GM12872 (cell line): ENCODE data around the gene PARP12.
A peak's percentile ranks its signal among the peaks of the same experiment; 100 is the strongest.

Source experiments
- TF ChIP-seq, protein P1 (sequence below): IDR thresholded peaks from 3 replicates; pipeline ENCODE4 v1.5.1; 2011; ENCODE audit warnings: low read depth, mild to moderate bottlenecking, low read length, moderate library complexity; ENCODE audit not compliant: insufficient read depth

Gene PARP12

DNA sequence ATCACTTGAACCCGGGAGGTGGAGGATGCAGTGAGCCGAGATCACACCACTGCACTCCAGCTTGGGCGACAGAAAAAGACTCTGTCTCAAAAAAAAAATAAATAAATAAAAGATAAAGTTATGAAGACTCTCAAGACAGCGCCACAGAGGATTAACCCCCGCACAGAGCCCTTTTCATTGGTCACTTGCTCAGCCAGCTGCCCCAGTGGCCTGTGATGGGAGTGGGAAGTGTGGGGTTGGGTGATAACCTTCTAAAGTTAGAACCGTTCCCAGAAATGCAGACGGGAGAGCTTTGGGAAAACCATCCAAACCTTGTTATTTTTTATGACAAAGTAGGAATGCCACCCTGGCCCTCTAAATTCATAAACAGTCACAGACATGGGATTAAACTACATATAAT, 57.4 kb downstream of the PARP12 start:
- TF ChIP-seq, protein P1, sequence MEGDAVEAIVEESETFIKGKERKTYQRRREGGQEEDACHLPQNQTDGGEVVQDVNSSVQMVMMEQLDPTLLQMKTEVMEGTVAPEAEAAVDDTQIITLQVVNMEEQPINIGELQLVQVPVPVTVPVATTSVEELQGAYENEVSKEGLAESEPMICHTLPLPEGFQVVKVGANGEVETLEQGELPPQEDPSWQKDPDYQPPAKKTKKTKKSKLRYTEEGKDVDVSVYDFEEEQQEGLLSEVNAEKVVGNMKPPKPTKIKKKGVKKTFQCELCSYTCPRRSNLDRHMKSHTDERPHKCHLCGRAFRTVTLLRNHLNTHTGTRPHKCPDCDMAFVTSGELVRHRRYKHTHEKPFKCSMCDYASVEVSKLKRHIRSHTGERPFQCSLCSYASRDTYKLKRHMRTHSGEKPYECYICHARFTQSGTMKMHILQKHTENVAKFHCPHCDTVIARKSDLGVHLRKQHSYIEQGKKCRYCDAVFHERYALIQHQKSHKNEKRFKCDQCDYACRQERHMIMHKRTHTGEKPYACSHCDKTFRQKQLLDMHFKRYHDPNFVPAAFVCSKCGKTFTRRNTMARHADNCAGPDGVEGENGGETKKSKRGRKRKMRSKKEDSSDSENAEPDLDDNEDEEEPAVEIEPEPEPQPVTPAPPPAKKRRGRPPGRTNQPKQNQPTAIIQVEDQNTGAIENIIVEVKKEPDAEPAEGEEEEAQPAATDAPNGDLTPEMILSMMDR = no peak

DNA sequence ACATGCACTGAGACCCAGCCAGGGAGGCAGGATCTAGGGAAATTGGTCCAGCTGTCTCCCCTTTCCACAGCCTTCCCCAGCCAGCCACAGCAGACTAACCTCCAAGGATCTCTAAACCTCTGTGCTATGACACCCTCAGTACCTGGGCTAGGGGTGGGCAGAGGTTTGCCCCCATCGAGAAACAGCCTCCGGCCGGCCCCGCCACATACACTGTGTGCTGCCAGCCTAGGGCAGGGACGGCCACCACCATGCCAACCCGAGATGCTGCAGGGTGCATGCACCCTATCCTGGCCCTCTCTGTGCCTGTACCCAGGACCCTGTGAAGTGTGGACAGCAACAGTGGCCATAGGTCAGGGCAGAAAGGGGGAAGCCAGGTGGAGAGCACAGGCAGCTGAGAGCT, 58.1 kb downstream of the PARP12 start:
- TF ChIP-seq, protein P1 = no peak

DNA sequence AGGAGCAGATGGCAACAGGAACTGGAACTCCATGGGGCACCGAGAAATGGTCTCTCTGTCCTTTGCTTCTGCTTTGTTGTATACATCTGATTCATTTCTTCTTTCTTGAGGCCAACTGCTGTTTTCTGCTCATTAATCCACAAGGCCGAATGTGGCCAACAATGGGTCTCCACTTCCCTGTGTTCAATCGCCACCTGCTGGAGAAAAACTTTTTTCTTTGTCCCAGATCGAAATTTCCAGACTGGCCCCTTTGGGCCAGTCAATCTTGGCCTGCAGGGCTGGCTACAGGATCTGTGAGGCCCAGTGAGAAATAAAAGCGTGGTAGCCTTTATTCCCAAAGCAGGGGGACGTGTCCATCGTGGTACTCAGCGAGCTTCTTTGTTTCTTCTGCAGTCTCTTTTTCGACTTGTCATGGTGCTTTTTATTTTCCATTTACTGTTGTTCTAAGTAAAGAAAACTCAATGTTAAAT, 58.8 kb downstream of the PARP12 start:
- TF ChIP-seq, protein P1 = peak; percentile 64

DNA sequence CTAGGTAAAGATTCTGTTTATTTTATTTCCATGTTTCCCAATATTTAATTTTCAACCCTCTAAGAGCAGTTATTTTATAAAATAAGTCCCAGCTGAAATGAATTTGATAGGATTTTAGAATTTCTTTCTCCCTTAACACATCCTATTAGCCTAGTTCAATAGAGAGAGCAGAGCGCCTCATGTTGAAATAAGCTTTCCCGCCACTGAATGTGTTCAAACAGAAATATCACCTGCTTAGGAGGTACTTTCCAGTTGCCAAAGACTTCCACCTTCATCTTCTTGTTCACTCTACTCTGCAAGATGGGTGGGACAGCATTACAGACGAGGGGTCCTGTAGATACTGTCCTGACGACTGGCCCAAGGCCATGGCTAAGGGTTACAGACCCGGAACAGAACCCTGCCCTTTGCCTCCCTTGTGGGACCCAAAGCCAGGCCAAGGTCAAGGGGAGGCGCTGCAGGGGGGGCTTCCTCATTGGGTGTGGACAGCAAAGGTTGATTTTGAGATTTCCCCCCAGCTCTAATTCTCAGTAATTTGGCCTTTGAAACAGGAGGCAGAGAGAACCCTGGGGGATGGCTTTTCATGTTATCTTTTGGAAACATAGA, 62.0 kb downstream of the PARP12 start:
- TF ChIP-seq, protein P1 = no peak

DNA sequence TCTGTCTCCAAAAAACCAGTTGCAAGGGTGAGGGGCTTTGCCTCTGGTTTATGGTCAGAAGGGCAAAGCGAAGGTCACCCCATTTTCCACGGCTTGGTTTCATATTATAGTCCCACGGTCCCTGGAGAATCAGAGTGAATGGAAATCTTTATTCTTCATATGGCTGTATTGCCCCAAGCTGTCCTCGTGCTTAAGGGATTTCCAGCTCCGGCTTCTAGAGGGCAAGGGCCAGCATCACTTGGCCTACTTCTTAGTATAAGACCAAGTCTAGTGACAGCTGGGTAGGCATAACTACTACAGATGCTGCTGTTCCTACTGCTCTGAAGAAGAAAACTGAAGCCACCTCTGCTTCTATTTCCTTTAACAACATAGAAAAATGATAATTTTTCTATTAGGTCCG, 63.2 kb downstream of the PARP12 start:
- TF ChIP-seq, protein P1 = no peak

DNA sequence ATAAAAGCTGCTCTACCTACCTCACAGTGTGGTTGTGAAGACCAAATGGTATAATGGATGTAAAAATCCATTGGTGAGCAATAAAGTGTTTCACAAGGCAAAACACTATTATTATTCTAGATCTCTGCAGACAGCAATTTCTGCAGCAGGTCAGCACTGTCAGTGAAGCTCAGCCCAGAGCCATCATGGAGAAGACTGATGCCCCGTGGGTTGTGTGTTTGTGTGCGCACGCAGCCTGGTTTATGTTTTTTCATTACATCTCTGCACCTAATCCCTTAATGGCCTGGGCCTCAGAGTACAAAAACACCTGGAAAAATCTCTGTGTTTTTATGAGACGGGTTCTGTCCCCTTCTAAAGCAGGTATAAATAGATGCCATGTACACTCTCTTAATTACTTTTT, 64.2 kb downstream of the PARP12 start:
- TF ChIP-seq, protein P1 = no peak

DNA sequence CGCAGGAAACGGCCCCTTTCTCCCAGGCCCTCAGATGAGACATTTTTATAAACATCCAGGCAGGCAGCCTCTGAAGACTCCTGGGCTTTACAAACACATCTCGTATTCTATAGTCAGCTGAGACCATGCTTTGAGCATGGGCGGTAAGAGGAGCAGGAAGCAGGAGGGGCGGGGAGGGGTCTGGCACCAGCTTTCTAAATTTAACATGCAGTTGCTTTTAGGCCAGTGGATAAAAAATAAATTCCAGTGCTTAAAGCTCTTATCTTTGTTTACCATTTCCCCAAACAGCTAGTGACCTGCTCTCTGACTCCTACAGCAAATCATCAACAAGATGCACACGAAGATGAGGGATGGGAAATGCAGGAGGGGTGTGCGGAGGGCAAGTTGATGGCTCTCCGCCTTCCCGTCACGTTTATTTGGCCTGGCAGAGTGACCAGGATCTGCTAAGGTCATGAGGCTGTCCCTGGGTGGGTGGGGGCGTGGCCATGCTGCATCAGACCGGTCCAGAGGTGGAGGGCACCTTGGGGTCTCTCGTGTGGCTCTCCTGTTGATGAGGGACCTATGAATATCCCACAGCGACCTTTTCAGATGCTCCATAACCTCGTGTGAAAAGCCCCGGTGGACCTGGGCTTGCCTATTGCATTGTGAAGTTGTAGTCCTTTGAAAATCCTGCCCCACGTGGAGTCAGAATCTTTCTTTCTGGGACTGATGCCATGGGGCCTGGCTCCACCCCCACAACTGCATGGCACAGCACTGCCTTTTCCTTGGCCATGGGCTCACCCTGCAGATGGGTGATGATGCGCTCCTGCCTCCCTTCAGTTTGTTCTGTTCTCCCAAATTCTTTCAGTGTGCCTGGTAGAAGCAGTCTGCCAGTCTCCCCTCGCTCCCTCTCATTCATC, 67.5 kb downstream of the PARP12 start:
- TF ChIP-seq, protein P1 = no peak
